Measurements from ENCODE around the gene PKN3.

Gene PKN3

DNA sequence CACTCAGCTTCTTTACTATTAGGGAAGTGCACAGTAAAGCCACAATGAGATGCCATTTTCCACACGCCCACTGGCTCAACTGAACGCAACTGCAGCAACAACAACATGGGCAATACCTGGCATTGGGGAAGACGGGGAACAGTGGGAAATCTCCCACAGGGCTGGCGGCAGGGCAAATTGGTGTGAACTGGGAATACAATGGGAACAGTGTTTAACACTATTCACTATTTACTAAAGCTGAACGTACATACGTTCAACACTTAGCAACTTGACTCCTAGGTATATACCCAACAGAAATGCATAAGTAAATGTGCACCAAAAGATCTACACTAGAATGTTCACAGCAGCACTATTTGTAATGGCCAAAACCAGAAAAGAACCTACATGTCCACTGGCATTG, 55.3 kb downstream of the PKN3 start:
- DNase-seq: no peak
- Mint-ChIP-seq H3K4me1 (no peaks in the 10 kb centered on the region), H3K36me3 (ENCODE audit: low read depth) (peaks cover 4% of the 10 kb centered on the region), H3K4me3 (no peak overlapping the region), H3K27me3 (ENCODE audit: low read depth, poor library complexity) (peaks cover 2% of the 10 kb centered on the region), H3K9me3 (no peaks in the 10 kb centered on the region), H3K27ac (no peak overlapping the region)
- TF ChIP-seq, protein P1, sequence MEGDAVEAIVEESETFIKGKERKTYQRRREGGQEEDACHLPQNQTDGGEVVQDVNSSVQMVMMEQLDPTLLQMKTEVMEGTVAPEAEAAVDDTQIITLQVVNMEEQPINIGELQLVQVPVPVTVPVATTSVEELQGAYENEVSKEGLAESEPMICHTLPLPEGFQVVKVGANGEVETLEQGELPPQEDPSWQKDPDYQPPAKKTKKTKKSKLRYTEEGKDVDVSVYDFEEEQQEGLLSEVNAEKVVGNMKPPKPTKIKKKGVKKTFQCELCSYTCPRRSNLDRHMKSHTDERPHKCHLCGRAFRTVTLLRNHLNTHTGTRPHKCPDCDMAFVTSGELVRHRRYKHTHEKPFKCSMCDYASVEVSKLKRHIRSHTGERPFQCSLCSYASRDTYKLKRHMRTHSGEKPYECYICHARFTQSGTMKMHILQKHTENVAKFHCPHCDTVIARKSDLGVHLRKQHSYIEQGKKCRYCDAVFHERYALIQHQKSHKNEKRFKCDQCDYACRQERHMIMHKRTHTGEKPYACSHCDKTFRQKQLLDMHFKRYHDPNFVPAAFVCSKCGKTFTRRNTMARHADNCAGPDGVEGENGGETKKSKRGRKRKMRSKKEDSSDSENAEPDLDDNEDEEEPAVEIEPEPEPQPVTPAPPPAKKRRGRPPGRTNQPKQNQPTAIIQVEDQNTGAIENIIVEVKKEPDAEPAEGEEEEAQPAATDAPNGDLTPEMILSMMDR (IDR thresholded peaks at IDR 0.05): no peak

DNA sequence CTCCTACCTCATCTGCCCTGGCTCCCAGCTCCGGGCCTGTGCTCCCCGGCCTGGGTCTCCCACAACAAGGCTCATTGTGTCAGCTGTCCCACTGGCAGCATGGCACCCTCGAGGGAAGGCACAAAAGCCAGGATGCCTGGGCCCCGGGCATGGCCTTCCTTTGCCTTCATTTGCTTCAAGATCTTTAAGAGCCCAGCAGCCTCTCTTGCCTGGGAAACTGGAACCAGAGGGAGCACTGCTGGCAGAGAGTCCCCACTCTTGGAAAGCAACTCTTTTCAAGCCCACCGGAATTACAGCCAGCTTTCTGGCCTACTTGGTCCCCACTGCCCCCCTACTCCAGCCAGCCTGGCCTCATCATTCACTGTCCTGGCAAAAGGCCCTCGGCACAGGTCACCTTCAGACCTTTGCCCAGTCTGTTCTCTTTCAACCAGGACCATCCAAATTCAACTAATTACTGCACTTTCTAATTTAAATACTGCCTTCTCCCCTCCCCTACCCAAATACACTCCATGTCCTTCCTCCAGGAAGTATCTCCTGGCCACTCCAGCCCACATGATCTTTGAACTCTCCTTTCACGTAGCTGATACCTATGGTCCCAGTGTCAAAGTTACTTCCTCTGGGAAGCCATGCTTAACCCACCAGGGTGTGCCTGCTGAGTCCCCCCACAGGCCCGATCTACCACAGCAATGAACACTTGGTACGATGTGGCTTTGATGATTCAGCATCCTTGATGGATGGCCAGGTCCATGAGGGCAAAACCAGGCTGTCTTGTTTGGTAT, 60.6 kb downstream of the PKN3 start:
- Mint-ChIP-seq H3K27ac (peak overlapping the region; percentile 73), H3K9me3 (no peaks in the 10 kb centered on the region), H3K4me1 (no peaks in the 10 kb centered on the region), H3K4me3 (no peak overlapping the region), H3K36me3 (ENCODE audit: low read depth) (peaks cover 10% of the 10 kb centered on the region), H3K27me3 (ENCODE audit: low read depth, poor library complexity) (peaks cover 2% of the 10 kb centered on the region)
- DNase-seq: no peak
- TF ChIP-seq, protein P1 (IDR thresholded peaks at IDR 0.05): no peak

DNA sequence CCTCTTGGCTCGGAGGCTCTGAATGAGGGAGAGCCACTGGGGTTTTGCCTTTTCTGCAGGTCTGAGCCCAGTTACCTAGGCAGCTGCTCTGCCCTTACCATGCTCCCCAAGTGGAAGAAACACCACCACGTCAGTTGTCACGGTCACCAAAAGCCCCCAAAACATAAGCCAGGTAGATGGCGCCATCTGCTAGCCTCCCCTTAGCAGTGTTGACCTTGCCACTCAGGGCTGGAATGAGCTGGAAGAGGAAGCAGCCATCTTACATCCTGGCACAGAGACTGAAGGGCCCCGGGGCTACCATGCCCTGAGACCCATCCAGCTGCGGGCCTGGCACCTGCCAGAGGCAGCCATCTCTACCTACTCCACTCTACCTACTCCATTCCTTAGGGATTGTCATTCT, 62.1 kb downstream of the PKN3 start:
- Mint-ChIP-seq H3K4me3 (no peak overlapping the region), H3K27me3 (ENCODE audit: low read depth, poor library complexity) (no peaks in the 10 kb centered on the region), H3K4me1 (no peaks in the 10 kb centered on the region), H3K36me3 (ENCODE audit: low read depth) (peaks cover 5% of the 10 kb centered on the region), H3K9me3 (no peaks in the 10 kb centered on the region), H3K27ac (no peak overlapping the region)
- TF ChIP-seq, protein P1 (IDR thresholded peaks at IDR 0.05): no peak
- DNase-seq: no peak

DNA sequence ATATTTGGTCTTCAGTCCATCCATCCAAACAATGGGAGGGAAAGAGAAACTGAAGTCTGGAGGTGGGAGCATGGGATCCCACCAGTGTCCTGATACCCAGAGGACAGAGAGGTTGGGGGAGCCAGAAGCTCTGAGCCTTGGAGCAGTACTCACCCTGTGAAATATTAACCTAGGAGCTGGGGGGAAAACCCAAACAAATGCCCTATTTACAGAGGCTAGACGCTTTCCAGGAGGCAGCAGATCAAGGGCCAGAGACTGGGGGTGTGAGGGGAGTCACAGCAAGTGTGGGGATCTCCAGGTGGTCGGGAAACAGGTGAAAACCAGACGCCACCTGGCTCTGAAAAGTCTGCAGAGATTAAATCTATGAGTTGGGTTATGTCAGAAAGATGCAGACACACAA, 63.2 kb downstream of the PKN3 start:
- Mint-ChIP-seq H3K36me3 (ENCODE audit: low read depth) (peaks cover 5% of the 10 kb centered on the region), H3K27ac (no peak overlapping the region), H3K4me1 (peaks cover 5% of the 10 kb centered on the region), H3K27me3 (ENCODE audit: low read depth, poor library complexity) (no peaks in the 10 kb centered on the region), H3K4me3 (no peak overlapping the region), H3K9me3 (no peaks in the 10 kb centered on the region)
- TF ChIP-seq, protein P1 (IDR thresholded peaks at IDR 0.05): no peak
- DNase-seq: no peak

DNA sequence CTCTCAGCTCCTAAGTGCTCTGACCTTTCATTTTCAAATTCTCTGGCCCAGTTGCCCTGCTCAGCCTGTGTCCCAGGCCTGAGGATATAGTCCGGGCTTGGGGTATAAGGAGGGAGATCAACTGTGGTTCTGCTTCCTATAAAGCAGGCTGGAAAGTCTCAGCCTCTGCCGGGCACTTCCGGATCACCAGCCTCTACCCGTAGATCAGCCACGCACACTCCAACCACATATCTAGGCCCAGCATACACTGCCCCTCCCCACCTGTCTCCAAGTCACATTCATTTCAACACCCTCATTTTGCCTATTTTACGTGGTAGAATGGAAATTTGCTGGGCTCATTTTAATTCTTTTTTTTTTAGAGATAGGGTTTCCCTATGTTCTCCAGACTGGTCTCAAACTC, 66.3 kb downstream of the PKN3 start:
- no peak overlapping the region for H3K4me3 Mint-ChIP-seq
- TF ChIP-seq, protein P1 (IDR thresholded peaks at IDR 0.05): no peak
- no peaks in the 10 kb centered on the region for H3K9me3 Mint-ChIP-seq

More for the DNA sequence above, 66.3 kb downstream of the PKN3 start:
- Mint-ChIP-seq H3K27me3 (ENCODE audit: low read depth, poor library complexity) (no peaks in the 10 kb centered on the region), H3K36me3 (ENCODE audit: low read depth) (peaks cover 5% of the 10 kb centered on the region), H3K4me1 (peaks cover 13% of the 10 kb centered on the region), H3K27ac (no peak overlapping the region)
- no peak for DNase-seq

Data from nephron progenitor cell (in vitro differentiated cells).